ENCODE results near the gene CACNA2D4.

The CACNA2D4 gene, protein sequence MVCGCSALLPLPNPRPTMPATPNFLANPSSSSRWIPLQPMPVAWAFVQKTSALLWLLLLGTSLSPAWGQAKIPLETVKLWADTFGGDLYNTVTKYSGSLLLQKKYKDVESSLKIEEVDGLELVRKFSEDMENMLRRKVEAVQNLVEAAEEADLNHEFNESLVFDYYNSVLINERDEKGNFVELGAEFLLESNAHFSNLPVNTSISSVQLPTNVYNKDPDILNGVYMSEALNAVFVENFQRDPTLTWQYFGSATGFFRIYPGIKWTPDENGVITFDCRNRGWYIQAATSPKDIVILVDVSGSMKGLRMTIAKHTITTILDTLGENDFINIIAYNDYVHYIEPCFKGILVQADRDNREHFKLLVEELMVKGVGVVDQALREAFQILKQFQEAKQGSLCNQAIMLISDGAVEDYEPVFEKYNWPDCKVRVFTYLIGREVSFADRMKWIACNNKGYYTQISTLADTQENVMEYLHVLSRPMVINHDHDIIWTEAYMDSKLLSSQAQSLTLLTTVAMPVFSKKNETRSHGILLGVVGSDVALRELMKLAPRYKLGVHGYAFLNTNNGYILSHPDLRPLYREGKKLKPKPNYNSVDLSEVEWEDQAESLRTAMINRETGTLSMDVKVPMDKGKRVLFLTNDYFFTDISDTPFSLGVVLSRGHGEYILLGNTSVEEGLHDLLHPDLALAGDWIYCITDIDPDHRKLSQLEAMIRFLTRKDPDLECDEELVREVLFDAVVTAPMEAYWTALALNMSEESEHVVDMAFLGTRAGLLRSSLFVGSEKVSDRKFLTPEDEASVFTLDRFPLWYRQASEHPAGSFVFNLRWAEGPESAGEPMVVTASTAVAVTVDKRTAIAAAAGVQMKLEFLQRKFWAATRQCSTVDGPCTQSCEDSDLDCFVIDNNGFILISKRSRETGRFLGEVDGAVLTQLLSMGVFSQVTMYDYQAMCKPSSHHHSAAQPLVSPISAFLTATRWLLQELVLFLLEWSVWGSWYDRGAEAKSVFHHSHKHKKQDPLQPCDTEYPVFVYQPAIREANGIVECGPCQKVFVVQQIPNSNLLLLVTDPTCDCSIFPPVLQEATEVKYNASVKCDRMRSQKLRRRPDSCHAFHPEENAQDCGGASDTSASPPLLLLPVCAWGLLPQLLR

DNA sequence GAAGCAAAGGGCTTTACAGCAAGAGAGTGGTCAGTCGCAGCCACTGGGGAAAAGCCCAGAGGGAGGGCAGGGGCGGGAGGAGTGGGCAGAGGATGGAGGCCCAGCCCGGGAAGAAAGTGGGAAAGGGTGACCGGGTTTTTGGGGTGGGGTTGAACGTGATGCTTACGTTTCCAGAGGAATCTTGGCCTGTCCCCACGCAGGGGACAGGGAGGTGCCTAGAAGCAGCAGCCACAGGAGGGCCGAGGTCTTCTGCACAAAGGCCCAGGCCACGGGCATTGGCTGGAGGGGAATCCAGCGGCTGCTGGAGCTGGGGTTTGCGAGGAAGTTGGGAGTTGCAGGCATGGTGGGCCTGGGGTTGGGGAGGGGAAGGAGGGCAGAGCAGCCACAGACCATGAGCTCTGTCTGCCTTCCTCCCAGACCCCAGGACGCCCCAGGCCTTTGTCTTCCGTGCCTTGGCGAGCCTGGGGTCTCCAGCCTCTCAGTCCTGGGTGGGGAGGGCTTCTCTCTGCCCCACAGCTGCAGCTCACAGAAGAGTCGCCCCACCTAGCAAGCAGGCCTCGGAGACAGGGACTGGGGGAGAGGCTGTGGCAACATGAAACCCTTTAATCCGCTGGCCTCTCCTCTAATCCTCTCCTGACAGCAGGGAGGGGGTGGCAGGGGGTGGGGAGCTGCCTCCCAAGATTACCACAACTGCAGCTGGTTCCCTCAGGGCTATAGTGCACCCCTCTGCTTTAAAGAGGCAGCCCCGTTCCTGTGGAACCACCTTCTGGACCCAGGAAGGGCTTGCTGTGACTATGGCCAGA lies at the start of gene CACNA2D4:
TSS of gene CACNA2D4 (minus strand) at position 572 of the 803 bp plus-strand sequence. CDS start at position 393, 179 bp downstream.
- in situ Hi-C loops (cut with MboI; ENCODE audit: low sequenced_read_pairs) = no loop called here

DNA sequence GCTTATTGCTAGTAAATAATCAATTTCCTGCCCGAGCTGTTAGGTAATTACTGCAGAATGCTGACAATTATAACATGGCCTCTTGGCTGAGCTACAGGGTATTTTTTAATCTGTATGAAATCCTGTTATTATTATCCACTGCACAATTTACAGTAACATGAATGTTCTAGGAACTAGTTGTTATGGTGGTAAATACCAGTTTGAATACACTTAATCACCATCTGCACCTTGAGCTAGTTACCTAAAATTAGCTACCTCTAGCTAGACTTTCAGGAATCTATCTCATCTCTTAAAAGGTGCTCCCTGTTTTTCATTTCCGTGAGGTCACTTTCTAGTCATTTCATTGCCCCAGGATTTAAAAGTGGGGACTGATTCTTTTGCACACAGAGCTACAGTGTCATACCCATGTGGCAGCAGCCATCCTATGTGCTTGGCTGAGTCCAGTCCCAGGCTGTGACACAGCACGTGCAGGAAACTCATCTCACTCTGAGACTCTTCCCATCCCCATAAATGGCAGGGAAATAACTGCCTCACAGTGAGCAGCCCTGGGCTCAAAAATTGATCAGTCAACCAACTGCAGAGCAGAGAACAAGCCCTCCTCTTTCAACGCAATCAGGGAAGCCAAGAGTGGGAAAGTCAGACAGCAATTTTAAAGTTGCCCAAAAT lies 48.2 kb upstream of the CACNA2D4 start:
- in situ Hi-C loops (cut with MboI; ENCODE audit: low sequenced_read_pairs) = no loop called here

DNA sequence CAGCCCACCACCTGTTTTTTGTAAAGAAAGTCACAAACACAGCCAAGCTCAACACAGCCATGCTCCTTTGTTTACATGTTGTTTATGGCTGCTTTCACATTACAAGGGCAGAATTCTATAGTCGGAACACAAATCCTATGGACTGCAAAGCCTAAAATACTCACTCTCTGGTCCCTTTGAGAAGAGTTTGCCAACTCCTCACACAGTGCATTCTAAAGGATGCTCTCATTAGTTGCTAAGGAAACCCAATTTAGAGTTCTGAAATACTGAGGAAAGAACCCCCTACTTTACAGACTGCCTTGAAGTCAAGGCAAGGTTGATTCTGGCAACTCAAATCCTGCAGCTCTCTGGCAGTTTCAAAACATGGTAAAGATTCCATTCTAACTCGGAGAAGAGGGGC lies 47.5 kb upstream of the CACNA2D4 start:
- in situ Hi-C loops (cut with MboI; ENCODE audit: low sequenced_read_pairs) = no loop called here

DNA sequence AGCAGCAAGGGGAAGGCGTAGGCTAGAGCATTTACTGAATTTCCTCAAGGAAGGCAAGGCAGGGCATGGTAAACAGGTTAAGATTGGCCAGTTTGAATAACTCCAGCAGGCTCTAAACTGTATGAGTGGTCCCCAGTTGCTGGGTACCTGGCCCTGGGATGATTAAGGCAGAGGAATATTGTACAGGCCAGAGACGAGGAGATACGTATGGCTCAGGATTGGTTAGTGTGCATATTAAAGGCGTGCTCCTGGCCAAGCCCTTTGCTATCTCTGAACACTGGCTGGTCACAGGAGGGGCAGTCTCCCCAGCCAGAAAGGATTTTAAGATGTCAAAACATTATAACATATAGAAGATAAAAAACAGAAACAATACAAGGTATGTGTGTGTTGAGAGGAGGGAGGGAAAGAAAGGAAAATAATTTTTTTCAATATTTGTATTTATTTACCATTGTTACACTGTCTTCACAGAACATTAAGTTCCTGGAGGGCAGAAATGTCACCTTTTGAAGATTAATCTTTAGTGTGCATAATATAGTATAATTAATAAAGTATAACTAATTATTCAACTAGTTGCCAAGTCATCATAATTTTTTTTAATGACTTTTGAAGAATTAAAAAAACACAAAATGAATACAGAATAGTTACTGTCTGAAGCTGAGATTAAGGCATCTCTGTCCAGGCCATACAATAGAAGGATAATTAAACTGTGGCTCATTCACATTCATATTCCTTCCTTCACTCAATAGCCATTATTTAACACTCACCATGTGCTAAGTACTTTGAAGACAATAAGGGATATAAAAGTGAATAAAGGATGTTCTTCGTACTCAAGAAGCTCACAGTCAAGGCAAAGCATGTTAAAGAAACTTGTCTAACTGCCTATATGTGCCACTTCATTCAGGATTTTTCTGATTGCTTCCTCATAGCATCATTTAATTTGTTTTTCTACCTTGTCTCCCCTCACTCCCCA lies 43.9 kb upstream of the CACNA2D4 start:
- in situ Hi-C loops (cut with MboI; ENCODE audit: low sequenced_read_pairs) = no loop called here

DNA sequence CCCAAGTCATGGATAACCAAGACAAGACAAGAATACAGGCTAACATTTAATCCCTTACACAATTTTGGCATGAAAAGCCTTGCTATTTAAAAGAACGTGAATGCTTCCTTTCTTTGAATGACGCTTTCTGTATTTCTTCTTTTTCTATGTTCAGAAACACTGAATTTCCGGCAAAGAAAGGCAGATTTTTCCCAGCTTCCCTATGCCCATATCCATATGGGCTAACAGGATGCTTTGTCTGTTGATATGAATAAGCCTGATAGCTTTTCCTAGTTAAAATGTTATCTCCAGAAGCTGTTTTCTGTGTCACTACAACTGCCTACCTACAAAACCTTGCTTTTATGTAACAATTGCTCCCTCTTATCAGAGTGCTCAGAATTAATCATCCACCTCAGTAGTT lies 38.3 kb upstream of the CACNA2D4 start:
- in situ Hi-C loops (cut with MboI; ENCODE audit: low sequenced_read_pairs) = no loop called here

DNA sequence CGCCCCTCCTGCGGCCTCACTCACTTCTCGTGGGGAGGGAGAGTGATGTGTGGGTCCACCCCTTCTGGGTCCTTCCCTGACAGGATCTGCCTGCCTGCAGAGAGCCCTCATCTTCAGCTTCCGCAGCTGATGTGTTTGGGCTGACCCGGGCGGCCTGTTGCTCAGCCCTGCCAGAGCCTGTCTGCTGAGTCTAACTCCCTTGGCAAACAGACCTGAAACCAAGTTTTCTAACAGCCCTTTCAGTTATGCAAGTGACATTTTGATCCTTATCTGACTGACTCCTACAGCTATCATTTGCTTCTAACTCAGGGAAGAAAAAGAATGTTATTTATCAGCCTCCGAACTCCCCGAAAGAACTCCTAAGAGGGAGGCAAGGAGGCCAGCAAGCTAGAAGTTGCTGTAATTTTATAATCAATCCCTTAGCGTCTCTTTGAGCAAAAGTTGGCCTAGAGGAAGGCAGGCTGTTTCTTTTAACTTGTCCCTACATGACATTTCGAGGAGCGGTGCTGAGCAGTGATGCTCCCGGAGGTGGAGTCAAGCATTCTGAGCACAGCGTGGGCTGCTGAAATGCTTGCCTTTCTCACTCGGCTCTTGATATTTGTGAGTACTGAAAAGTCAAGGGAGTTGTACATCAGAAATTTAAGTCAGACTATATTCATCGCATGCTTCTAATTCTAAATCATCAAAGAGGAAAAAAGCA lies 31.5 kb upstream of the CACNA2D4 start:
- in situ Hi-C loops (cut with MboI; ENCODE audit: low sequenced_read_pairs) = loop anchor here (25.0 kb wide), 1 partner anchor 838 kb away; no protein-coding TSS in a partner anchor

DNA sequence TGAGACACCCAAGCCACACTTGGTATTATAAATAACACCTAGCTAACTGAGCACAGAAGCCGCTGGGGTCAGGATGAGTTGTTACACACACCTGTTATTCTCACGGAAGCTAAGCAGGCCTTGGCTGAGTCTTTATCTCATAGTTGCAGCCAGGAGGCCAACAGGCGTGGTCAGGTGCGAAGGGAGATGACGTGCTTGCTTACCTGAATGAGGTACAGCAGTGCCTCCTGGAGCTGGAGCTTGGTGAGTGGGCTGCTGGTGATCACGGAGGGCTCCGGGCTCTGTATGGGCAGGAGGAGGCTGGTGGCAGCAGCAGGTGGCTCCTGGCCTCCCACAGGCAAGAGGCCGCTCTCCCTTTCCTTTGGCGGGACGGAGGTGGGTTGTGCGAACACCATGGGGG lies 30.4 kb upstream of the CACNA2D4 start:
- in situ Hi-C loops (cut with MboI; ENCODE audit: low sequenced_read_pairs) = loop anchor here (25.0 kb wide), 1 partner anchor 837 kb away; no protein-coding TSS in a partner anchor

DNA sequence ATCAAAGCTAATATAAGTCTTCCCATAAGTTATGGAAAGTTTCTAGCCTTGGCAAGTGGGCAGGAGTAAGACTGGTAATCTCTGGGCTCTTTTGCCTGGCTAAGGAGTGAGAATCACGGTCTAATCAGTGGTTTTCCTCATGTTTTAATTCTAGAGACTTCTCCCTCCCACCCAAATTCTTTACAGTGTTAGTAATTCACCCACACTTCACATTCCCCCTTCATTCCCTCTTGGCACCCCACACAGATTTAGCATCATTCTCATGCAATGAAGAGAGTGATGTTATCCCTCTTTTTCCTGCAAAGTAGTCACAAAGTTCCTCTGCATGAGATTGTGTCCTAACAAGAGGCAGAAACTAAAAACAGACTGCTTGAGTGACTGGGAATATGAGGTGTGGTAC lies 28.6 kb upstream of the CACNA2D4 start:
- in situ Hi-C loops (cut with MboI; ENCODE audit: low sequenced_read_pairs) = loop anchor here (25.0 kb wide), 1 partner anchor 835 kb away; no protein-coding TSS in a partner anchor

DNA sequence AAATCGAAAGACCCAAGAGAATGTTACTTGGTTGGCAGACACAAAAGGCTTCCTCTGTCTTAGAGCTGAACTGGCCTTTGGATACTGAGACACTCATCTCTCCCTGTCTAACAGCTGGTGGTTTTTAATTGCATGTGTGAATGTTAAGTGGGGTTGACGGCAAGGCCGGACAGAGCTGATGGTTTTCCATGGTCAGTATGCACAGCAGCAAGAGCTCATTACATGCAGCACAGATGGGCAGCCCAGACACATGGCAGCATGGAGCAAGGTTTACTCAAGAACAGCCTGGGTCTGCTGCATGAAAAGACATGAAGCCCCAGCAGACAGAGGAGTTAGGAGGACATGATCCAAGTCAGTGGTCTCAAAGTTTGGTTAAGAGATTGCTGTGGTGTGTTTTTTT lies 27.8 kb upstream of the CACNA2D4 start:
- in situ Hi-C loops (cut with MboI; ENCODE audit: low sequenced_read_pairs) = loop anchor here (25.0 kb wide), 1 partner anchor 834 kb away; no protein-coding TSS in a partner anchor

DNA sequence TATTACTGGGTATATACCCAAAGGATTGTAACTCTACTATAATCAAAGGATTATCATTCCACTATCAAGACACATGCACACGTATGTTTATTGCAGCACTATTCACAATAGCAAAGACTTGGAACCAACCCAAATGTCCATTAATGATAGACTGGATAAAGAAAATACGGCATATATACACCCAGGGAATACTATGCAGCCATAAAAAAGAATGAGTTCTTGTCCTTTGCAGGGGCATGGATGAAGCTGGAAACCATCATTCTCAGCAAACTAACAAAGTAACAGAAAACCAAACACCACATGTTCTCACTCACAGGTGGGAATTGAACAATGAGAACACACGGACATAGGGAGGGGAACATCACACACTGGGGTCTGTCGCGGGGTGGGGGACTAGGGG lies 27.1 kb upstream of the CACNA2D4 start:
- in situ Hi-C loops (cut with MboI; ENCODE audit: low sequenced_read_pairs) = loop anchor here (25.0 kb wide), 1 partner anchor 833 kb away; no protein-coding TSS in a partner anchor

DNA sequence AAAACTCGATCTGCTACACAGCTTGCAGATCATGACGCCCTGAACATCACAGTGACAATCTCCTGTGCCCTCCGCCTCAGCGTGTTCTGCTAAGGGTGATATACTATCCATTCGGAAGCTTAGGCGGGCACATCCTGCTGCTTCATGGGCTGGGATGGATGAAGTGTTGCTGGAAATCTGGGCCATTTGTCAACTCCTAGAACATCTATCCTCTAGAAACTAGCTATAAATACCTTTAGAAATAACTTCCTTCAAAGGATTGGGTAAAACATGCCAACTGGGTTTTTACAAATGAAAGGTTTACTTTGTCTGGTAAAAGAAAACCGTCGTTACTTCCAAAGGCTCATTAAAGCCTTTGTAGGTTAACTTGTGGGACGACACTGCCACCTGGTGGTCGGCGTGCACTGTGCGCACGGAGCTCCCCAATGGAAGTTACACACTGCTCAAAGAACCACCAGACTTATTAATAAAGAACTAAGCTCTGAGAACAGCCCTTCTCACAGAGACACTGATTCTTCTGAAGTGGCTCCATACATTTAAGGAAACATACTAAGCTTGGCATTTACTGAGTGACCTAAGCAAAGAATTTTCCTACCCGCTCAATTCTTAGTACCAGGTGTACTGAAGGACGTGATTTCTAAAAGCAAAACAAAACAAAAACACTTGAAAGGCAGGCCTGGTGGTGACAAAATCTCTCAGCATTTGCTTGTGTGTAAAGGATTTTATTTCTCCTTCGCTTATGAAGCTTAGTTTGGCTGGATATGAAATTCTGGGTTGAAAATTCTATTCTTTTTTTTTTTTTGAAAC lies 21.6 kb upstream of the CACNA2D4 start:
- in situ Hi-C loops (cut with MboI; ENCODE audit: low sequenced_read_pairs) = loop anchor here (10.0 to 25.0 kb wide), 2 partner anchors 295 to 828 kb away; no protein-coding TSS in a partner anchor

DNA sequence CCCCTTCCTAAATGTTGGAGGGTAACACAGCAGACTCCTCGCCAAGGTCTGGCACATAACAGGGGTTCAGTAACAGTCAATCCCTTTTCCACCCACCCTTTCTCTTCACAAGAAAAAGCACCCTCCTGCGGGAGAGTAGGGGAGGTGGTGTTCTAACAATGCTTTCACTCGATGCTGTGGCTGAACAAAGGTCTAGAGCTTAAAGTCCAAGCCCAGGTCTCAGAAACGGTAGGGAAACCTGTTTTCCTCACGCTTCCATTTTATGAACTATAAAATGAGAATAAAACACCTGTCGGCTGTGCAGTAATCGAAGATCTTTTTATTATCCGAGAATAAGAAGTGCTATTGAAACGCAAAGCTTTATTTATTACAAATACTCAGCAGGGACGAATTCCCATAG lies 20.9 kb upstream of the CACNA2D4 start:
- in situ Hi-C loops (cut with MboI; ENCODE audit: low sequenced_read_pairs) = loop anchor here (10.0 to 25.0 kb wide), 2 partner anchors 295 to 827 kb away; no protein-coding TSS in a partner anchor

DNA sequence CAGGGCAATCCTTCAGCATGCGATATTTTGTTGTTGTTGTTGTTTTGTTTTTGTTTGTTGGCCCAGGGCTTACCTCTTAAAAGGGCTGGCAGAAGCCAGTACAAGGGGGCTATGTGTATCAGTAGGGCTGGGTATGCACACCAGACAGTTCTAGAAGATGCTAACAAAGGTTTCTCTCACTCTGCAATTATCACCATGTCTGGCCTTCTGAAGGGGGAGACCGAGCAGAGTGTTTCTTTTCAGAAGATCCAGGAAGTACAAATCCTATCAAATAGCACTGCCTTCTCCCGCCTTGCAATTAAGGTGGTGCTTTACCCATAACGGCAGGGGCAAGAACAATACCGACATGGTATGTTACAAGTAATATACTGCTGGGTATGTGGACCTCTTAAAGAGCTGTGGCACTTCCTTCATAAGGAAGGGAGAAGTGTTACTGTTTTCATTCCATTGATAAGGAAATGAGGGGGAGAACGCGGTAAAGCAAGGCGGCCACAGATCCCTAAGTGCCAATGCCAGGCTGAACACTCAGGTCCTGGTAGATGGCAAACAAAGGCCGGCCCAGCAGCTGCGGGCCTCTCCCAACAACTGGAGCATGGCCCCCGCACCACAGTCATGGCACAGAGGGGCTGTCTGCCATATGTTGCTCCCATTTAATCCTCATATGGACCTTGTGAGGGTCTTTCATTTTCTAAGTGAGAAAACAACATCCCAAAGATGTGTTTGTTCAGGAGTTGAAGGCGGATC lies 19.2 kb upstream of the CACNA2D4 start:
- in situ Hi-C loops (cut with MboI; ENCODE audit: low sequenced_read_pairs) = loop anchor here (10.0 to 25.0 kb wide), 2 partner anchors 293 to 825 kb away; no protein-coding TSS in a partner anchor

DNA sequence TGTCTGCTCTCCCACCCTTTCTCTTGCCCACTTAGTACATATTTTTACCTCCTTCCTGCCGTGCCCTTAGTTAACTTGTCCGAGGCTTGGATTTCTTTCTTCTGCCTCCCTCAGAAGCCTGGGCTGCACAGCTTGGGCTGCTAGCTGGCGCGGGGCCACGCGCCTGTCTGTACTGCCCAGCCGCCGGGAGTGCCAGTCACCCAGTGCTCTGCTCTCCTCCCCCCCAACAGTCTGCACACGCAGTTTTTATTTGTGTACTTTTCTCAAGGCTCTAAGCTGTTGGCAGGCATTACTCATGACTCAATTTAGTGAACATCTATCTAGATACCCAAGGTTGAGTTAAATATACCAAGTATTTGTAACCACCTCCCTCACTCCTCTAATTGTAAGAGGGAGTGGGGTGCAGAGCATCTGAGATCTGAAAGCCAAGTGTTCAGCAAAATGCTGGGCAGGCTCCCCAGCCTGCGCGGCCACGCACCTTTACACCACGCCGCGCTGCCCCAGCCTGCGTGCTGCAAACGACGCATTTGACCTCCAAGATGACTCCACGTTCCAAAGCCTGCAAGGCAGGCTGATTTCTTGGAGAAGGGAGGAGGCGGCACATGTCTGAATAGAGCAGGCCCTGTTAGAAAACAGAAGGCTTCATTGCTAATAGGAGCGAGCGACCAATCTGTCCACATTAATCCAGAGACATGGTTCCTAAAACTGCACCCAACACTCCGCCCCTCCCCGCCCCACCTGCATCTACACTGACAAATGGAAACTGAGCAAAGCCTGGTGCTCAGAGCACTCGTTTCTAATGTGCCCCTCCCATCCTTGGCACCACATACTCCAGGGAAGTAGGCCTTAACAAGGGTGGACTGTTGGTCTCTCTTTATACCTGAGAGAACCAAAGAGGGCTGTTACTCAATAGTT lies 18.2 kb upstream of the CACNA2D4 start:
- in situ Hi-C loops (cut with MboI; ENCODE audit: low sequenced_read_pairs) = loop anchor here (10.0 to 25.0 kb wide), 2 partner anchors 292 to 824 kb away; no protein-coding TSS in a partner anchor
